HepG2 (cell line): ENCODE results near the gene CPT1C. TPM values are rescaled to one million over a fixed set of nuclear protein-coding genes. Genes with fewer than 3 reads are reported as not detected.

Experiments
- CAMTA2 ChIP-seq: sonication (generic); formaldehyde crosslinking; IDR thresholded peaks from 2 replicates; pipeline ENCODE4 v1.4.0; 2020; ENCODE audit warnings: mild to moderate bottlenecking, missing genetic modification reagents, borderline replicate concordance
- DMAP1 ChIP-seq: IDR thresholded peaks from 2 replicates; pipeline ENCODE4 v1.6.1; 2016
- ERF ChIP-seq: IDR thresholded peaks from 2 replicates; pipeline ENCODE4 v1.6.1; 2018; ENCODE audit warnings: missing biosample characterization, missing genetic modification reagents
- GATA4 ChIP-seq: sonication (generic); IDR thresholded peaks from 2 replicates; pipeline ENCODE4 v1.6.1; 2016; ENCODE audit warnings: antibody characterized with exemption, low read depth, borderline replicate concordance
- HIVEP1 ChIP-seq: sonication (generic); formaldehyde crosslinking; IDR thresholded peaks from 2 replicates; pipeline ENCODE4 v1.4.0; 2020; ENCODE audit warnings: mild to moderate bottlenecking, missing genetic modification reagents
- MIER3 ChIP-seq: IDR thresholded peaks from 2 replicates; pipeline ENCODE4 v1.6.1; 2016; ENCODE audit warnings: missing compliant biosample characterization, borderline replicate concordance
- MLX ChIP-seq: IDR thresholded peaks from 2 replicates; pipeline ENCODE4 v1.6.1; 2016
- NR3C1 ChIP-seq: sonication (generic); formaldehyde crosslinking; IDR thresholded peaks from 2 replicates; pipeline ENCODE4 v1.4.0; 2020; ENCODE audit warnings: missing genetic modification reagents
- PAF1 ChIP-seq: IDR thresholded peaks from 2 replicates; pipeline ENCODE4 v1.6.1; 2016; ENCODE audit warnings: missing genetic modification reagents, missing compliant biosample characterization
- PRPF4 ChIP-seq: fragments of 200-400 bp; formaldehyde crosslinking; IDR thresholded peaks from 2 replicates; pipeline ENCODE4 v1.6.1; 2016; ENCODE audit warnings: low read length, low read depth; ENCODE audit not compliant: poor library complexity, severe bottlenecking
- REL ChIP-seq: sonication (generic); formaldehyde crosslinking; conservative IDR thresholded peaks from 2 replicates; pipeline ENCODE4 v1.8.0; 2022; ENCODE audit warnings: mild to moderate bottlenecking, missing genetic modification reagents, moderate library complexity
- SOX6 ChIP-seq, 2 experiments: fragments of 450-650 bp in 1 of 2; sonication (generic) in 1 of 2; formaldehyde crosslinking in 1 of 2; IDR thresholded peaks; 2 replicates each; pipeline versions ENCODE4 v1.4.0 to v1.6.1; 2017 to 2020; ENCODE audit warnings: antibody characterized with exemption in 1 of 2, mild to moderate bottlenecking in 1 of 2, missing genetic modification reagents in 1 of 2
- TBX3 ChIP-seq: fragments of 450-650 bp; IDR thresholded peaks from 2 replicates; pipeline ENCODE4 v1.6.1; 2017; ENCODE audit warnings: antibody characterized with exemption, mild to moderate bottlenecking, inconsistent platforms, borderline replicate concordance
- ZBTB38 ChIP-seq: sonication (generic); formaldehyde crosslinking; IDR thresholded peaks from 2 replicates; pipeline ENCODE4 v1.5.1; 2020; ENCODE audit warnings: mild to moderate bottlenecking, missing genetic modification reagents
- ZFP36L2 ChIP-seq: sonication (generic); formaldehyde crosslinking; IDR thresholded peaks from 2 replicates; pipeline ENCODE4 v1.4.0; 2020; ENCODE audit warnings: missing genetic modification reagents
- ZNF3 ChIP-seq: IDR thresholded peaks from 2 replicates; pipeline ENCODE4 v1.7.0; 2017; ENCODE audit warnings: inconsistent platforms
- ZNF468 ChIP-seq: sonication (generic); formaldehyde crosslinking; IDR thresholded peaks from 2 replicates; pipeline ENCODE4 v1.8.0; 2022; ENCODE audit warnings: mild to moderate bottlenecking, moderate library complexity, missing genetic modification reagents
- ZNF512 ChIP-seq: sonication (generic); formaldehyde crosslinking; IDR thresholded peaks from 2 replicates; pipeline ENCODE4 v1.4.0; 2020; ENCODE audit warnings: mild to moderate bottlenecking, missing genetic modification reagents
- ZNF607 ChIP-seq: sonication (generic); formaldehyde crosslinking; IDR thresholded peaks from 2 replicates; pipeline ENCODE4 v1.5.1; 2020; ENCODE audit warnings: missing genetic modification reagents, mild to moderate bottlenecking, borderline replicate concordance
- ZNF839 ChIP-seq: sonication (generic); formaldehyde crosslinking; IDR thresholded peaks from 2 replicates; pipeline ENCODE4 v1.4.0; 2020; ENCODE audit warnings: missing genetic modification reagents, mild to moderate bottlenecking, borderline replicate concordance
- polyA plus RNA-seq, 8 experiments: library from polyadenylated mRNA; depleted of rRNA in 3 of 8; stranded (reverse) in 7 of 8; unstranded in 1 of 8; fragments of >200 nt; fragmentation: Illumina TruSeq in 4 of 8; extraction: Trizol in 4 of 8; gene quantifications; 2 replicates each; pipeline versions ENCODE4 v1.2.1 to v1.2.3, GENCODE V29; 2011 to 2016; ENCODE audit warnings: low read depth in 4 of 8, missing spikeins in 1 of 8, mixed read lengths in 1 of 8; ENCODE audit not compliant: insufficient read depth in 1 of 8
- total RNA-seq, 5 experiments: library from RNA; depleted of rRNA; stranded (reverse); fragments of >200 nt; fragmentation: Illumina TruSeq; extraction: Trizol; gene quantifications; 2 replicates each; pipeline ENCODE4 v1.2.3, GENCODE V29; 2016; ENCODE audit warnings: low read depth in 1 of 5
- TF ChIP-seq, protein P1 (sequence below): sonication (generic); formaldehyde crosslinking; IDR thresholded peaks from 2 replicates; pipeline ENCODE4 v1.4.0; 2020; ENCODE audit warnings: mild to moderate bottlenecking, missing genetic modification reagents
- TF ChIP-seq, protein P2 (sequence below): sonication (generic); formaldehyde crosslinking; IDR thresholded peaks from 2 replicates; pipeline ENCODE4 v1.9.0; 2021; ENCODE audit warnings: missing genetic modification reagents, mild to moderate bottlenecking, borderline replicate concordance

The CPT1C gene
- total and polyA plus RNA-seq, 2 of the 13 experiments (the other 11 are each of a cell fraction or from before 2014, with no cell fraction given), result 0.18 TPM; not detected in 1

DNA sequence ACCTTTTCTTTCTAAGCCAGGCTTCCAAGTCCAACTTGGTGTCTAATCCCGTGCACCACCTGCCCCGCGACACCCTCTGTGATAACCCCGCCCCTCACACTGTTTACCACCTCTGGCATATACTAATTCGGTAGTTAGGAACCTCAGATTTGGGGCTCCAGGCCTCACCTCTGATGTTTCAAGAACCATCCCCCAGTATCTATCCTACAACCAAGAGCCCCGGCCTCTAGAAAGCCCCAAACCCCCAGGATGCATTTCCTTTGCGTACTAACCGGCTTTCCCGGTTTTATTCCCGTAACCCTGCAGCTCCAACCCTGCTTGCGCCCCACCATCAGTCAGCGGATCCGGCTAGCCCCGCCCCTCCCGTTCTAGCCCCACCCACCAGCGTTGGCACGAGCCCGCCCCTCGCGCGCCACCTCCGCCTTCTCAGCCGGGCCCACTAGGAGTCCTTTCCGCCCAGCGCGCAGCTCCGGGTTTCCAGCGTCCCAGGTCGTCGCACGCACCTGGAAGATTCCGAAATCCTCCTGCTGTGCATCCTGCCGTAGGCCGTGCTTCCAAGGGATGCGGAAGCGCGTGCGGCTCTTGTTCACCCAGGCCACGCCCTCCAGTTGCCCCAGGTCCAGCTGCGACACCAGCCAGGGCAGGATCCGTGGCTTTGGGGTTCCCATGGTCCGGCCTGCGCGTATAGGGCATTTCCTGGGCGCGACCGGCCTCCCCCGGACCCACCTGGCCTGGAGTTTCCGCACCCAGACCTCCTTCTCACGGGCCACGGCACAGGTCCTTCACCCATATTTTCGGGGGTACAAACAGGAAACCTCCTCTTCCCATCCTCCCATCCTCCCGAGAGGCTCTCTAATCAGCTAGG lies 26.5 kb upstream of the CPT1C start (continued):
- no peak for TF ChIP-seq GATA4
- 0 out of 2 replicates have a peak, but pooled peaks have one; percentile 7 for TF ChIP-seq TBX3
- TF ChIP-seq SOX6 (IDR thresholded peaks at IDR 0.05), result no peak
- no peak for TF ChIP-seq SOX6 (CRISPR knock-in tag; IDR thresholded peaks at IDR 0.05)
- no peak for TF ChIP-seq ERF (CRISPR knock-in tag)
- no peak for TF ChIP-seq CAMTA2
- TF ChIP-seq ZBTB38 (CRISPR knock-in tag), result no peak
- TF ChIP-seq, protein P1, sequence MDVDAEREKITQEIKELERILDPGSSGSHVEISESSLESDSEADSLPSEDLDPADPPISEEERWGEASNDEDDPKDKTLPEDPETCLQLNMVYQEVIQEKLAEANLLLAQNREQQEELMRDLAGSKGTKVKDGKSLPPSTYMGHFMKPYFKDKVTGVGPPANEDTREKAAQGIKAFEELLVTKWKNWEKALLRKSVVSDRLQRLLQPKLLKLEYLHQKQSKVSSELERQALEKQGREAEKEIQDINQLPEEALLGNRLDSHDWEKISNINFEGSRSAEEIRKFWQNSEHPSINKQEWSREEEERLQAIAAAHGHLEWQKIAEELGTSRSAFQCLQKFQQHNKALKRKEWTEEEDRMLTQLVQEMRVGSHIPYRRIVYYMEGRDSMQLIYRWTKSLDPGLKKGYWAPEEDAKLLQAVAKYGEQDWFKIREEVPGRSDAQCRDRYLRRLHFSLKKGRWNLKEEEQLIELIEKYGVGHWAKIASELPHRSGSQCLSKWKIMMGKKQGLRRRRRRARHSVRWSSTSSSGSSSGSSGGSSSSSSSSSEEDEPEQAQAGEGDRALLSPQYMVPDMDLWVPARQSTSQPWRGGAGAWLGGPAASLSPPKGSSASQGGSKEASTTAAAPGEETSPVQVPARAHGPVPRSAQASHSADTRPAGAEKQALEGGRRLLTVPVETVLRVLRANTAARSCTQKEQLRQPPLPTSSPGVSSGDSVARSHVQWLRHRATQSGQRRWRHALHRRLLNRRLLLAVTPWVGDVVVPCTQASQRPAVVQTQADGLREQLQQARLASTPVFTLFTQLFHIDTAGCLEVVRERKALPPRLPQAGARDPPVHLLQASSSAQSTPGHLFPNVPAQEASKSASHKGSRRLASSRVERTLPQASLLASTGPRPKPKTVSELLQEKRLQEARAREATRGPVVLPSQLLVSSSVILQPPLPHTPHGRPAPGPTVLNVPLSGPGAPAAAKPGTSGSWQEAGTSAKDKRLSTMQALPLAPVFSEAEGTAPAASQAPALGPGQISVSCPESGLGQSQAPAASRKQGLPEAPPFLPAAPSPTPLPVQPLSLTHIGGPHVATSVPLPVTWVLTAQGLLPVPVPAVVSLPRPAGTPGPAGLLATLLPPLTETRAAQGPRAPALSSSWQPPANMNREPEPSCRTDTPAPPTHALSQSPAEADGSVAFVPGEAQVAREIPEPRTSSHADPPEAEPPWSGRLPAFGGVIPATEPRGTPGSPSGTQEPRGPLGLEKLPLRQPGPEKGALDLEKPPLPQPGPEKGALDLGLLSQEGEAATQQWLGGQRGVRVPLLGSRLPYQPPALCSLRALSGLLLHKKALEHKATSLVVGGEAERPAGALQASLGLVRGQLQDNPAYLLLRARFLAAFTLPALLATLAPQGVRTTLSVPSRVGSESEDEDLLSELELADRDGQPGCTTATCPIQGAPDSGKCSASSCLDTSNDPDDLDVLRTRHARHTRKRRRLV (CRISPR knock-in tag), result no peak
- no peak for TF ChIP-seq PAF1
- TF ChIP-seq ZNF512 (CRISPR knock-in tag), result no peak
- no peak for TF ChIP-seq NR3C1 (CRISPR knock-in tag)
- peak; percentile 46; the same call in 1 of the 2 replicates for TF ChIP-seq DMAP1 (CRISPR knock-in tag)
- TF ChIP-seq REL (CRISPR knock-in tag), result peak; percentile 58; the same call in 1 of the 2 replicates
- no peak for TF ChIP-seq PRPF4
- TF ChIP-seq ZNF607 (CRISPR knock-in tag), result no peak
- TF ChIP-seq MIER3 (CRISPR knock-in tag), result no peak
- TF ChIP-seq ZNF3 (CRISPR knock-in tag), result no peak
- TF ChIP-seq ZFP36L2 (CRISPR knock-in tag), result no peak
- TF ChIP-seq HIVEP1 (CRISPR knock-in tag), result peak; percentile 20; the same call in 1 of the 2 replicates
- TF ChIP-seq MLX, result no peak
- TF ChIP-seq, protein P2, sequence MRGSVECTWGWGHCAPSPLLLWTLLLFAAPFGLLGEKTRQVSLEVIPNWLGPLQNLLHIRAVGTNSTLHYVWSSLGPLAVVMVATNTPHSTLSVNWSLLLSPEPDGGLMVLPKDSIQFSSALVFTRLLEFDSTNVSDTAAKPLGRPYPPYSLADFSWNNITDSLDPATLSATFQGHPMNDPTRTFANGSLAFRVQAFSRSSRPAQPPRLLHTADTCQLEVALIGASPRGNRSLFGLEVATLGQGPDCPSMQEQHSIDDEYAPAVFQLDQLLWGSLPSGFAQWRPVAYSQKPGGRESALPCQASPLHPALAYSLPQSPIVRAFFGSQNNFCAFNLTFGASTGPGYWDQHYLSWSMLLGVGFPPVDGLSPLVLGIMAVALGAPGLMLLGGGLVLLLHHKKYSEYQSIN (CRISPR knock-in tag), result no peak
- TF ChIP-seq ZNF839, result no peak
- no peak for TF ChIP-seq ZNF468 (CRISPR knock-in tag)
